ENCODE results near the gene PTPN11. TPM values are rescaled to one million over a fixed set of nuclear protein-coding genes. Genes with fewer than 3 reads are reported as not detected.

Gene PTPN11
- polyA plus RNA-seq, 1 donor from 2014 or later: 92.5 TPM

DNA sequence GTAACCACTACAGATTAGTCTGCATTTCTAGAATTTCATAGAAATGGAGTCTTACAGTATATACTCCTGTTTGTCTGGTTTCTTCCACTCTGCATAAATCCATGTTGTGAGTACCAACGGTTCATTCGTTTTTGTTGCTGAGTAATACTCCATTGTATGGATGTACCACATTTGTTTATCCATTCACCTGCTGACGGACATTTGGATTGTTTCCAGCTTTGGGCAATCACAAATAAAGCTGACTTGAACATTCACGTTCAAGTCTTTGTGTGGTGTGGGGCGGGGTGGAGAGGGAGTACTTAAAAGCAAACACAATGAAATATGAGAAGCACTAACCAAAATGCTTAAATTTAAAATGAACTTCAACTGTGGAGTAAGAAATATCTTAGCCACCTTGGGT, 43.6 kb upstream of the PTPN11 start:
- Histone ChIP-seq H3K4me3 (ENCODE audit: low read length) (no peak overlapping the region), H3K27ac (ENCODE audit: low read length) (no peak overlapping the region), H3K9ac (ENCODE audit: low read length) (no peak overlapping the region), H3K79me2 (replicated peaks; ENCODE audit: insufficient read depth, low read length) (peaks cover 85% of the 10 kb centered on the region), H3K27me3 (ENCODE audit: insufficient read depth, low read depth, low read length) (no peaks in the 10 kb centered on the region), H3K4me2 (ENCODE audit: low read length) (no peak overlapping the region), H2AFZ (ENCODE audit: low read depth, low read length) (no peak overlapping the region), H3F3A (ENCODE audit: insufficient read depth, low read length, poor library complexity, severe bottlenecking) (no peaks in the 10 kb centered on the region), H3K36me3 (ENCODE audit: insufficient read depth, low read length) (no peaks in the 10 kb centered on the region), H3K9me3 (ENCODE audit: low read length) (no peaks in the 10 kb centered on the region), H3K9me2 (ENCODE audit: insufficient read depth, low read length) (no peaks in the 10 kb centered on the region), H4K20me1 (ENCODE audit: insufficient read depth) (no peaks in the 10 kb centered on the region)
- TF ChIP-seq, protein P1, sequence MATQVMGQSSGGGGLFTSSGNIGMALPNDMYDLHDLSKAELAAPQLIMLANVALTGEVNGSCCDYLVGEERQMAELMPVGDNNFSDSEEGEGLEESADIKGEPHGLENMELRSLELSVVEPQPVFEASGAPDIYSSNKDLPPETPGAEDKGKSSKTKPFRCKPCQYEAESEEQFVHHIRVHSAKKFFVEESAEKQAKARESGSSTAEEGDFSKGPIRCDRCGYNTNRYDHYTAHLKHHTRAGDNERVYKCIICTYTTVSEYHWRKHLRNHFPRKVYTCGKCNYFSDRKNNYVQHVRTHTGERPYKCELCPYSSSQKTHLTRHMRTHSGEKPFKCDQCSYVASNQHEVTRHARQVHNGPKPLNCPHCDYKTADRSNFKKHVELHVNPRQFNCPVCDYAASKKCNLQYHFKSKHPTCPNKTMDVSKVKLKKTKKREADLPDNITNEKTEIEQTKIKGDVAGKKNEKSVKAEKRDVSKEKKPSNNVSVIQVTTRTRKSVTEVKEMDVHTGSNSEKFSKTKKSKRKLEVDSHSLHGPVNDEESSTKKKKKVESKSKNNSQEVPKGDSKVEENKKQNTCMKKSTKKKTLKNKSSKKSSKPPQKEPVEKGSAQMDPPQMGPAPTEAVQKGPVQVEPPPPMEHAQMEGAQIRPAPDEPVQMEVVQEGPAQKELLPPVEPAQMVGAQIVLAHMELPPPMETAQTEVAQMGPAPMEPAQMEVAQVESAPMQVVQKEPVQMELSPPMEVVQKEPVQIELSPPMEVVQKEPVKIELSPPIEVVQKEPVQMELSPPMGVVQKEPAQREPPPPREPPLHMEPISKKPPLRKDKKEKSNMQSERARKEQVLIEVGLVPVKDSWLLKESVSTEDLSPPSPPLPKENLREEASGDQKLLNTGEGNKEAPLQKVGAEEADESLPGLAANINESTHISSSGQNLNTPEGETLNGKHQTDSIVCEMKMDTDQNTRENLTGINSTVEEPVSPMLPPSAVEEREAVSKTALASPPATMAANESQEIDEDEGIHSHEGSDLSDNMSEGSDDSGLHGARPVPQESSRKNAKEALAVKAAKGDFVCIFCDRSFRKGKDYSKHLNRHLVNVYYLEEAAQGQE (IDR thresholded peaks at IDR 0.05; ENCODE audit: borderline replicate concordance): no peak
- no peak for TF ChIP-seq POLR2AphosphoS5 (IDR thresholded peaks at IDR 0.05)
- TF ChIP-seq RAD21 (conservative IDR thresholded peaks at IDR 0.05): no peak
- TF ChIP-seq MXI1 (conservative IDR thresholded peaks at IDR 0.05; ENCODE audit: poor library complexity, severe bottlenecking): no peak
- TF ChIP-seq CTCF (IDR thresholded peaks at IDR 0.05; ENCODE audit: poor library complexity, severe bottlenecking): no peak
- no peak for TF ChIP-seq EP300 (conservative IDR thresholded peaks at IDR 0.05; ENCODE audit: poor library complexity, severe bottlenecking)
- TF ChIP-seq EZH2 (IDR thresholded peaks at IDR 0.05; ENCODE audit: borderline replicate concordance, insufficient read depth, low read length, poor library complexity, severe bottlenecking): no peak
- no peak for TF ChIP-seq TAF1 (IDR thresholded peaks at IDR 0.05; ENCODE audit: low read depth)
- TF ChIP-seq SMC3 (conservative IDR thresholded peaks at IDR 0.05; ENCODE audit: poor library complexity): no peak

DNA sequence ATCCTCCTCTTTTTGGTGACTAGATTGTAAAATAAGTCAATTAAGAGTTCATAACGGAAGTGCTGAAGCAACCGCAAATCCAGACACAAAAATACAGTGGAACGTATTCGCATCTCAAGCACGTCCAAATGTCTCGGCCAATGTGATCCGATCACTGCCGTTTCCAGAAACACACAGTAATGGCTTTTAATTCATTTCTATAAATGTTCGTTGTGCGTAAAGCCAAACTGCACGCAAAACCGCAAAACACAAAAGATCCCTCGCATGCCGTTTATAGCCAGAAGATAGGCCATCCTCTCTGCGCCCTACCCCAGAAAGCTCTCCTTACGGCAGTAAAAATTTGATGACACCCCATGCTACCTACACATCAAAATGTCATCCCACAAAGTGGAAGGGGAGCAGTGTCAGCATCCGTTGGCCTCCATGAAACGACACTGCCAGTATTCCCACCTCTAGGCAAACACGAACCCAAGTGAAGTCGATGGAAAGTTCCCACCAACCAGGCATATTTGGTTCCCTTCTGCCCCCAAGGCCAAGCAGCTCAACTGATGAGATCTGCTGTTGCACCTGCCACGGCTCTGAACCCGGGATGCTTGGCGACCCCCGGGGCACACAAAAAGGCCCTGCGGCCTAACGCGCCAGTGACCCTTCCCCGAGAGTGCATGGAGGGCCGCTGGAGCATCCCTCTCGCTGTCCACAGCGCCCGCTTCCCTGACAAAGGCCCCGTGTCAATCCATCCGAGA, 37.9 kb upstream of the PTPN11 start:
- Histone ChIP-seq H3K4me3 (ENCODE audit: low read length) (peak overlapping the region; percentile 85), H4K20me1 (ENCODE audit: insufficient read depth) (no peaks in the 10 kb centered on the region), H3K27ac (ENCODE audit: low read length) (peak overlapping the region; percentile 90), H3K4me2 (ENCODE audit: low read length) (peak overlapping the region; percentile 34), H3K36me3 (ENCODE audit: insufficient read depth, low read length) (no peaks in the 10 kb centered on the region), H3K9me2 (ENCODE audit: insufficient read depth, low read length) (no peaks in the 10 kb centered on the region), H3K9me3 (ENCODE audit: low read length) (no peaks in the 10 kb centered on the region), H3F3A (ENCODE audit: insufficient read depth, low read length, poor library complexity, severe bottlenecking) (peaks cover 3% of the 10 kb centered on the region), H2AFZ (ENCODE audit: low read depth, low read length) (peak overlapping the region; percentile 60), H3K27me3 (ENCODE audit: insufficient read depth, low read depth, low read length) (no peaks in the 10 kb centered on the region), H3K79me2 (replicated peaks; ENCODE audit: insufficient read depth, low read length) (peaks cover 56% of the 10 kb centered on the region), H3K9ac (ENCODE audit: low read length) (peak overlapping the region; percentile 90)
- TF ChIP-seq, protein P1 (IDR thresholded peaks at IDR 0.05; ENCODE audit: borderline replicate concordance): no peak
- TF ChIP-seq SMC3 (conservative IDR thresholded peaks at IDR 0.05; ENCODE audit: poor library complexity) (no peak), TAF1 (IDR thresholded peaks at IDR 0.05; ENCODE audit: low read depth) (no peak), EP300 (conservative IDR thresholded peaks at IDR 0.05; ENCODE audit: poor library complexity, severe bottlenecking) (no peak), MXI1 (conservative IDR thresholded peaks at IDR 0.05; ENCODE audit: poor library complexity, severe bottlenecking) (no peak), RAD21 (conservative IDR thresholded peaks at IDR 0.05) (no peak), EZH2 (IDR thresholded peaks at IDR 0.05; ENCODE audit: borderline replicate concordance, insufficient read depth, low read length, poor library complexity, severe bottlenecking) (no peak), POLR2AphosphoS5 (IDR thresholded peaks at IDR 0.05) (no peak), CTCF (IDR thresholded peaks at IDR 0.05; ENCODE audit: poor library complexity, severe bottlenecking) (no peak)
